Stomach smooth muscle (tissue), 2 donors: ENCODE measurements around the gene ZNF618.

Experiments used
- H3K27ac ChIP-seq: one replicate; pipeline ENCODE4 v1.7.0; 2013; ENCODE audit warnings: mild to moderate bottlenecking, low read length, inconsistent platforms
- H3K27me3 ChIP-seq, 2 donors: one replicate each; pipeline ENCODE4 v1.7.0; 2013; ENCODE audit warnings: low read length in 2 of 2; ENCODE audit not compliant: insufficient read depth in 2 of 2, control insufficient read depth in 1 of 2
- H3K36me3 ChIP-seq, 2 donors: one replicate each; pipeline ENCODE4 v1.7.0; 2013; ENCODE audit warnings: low read length in 2 of 2; ENCODE audit not compliant: control insufficient read depth in 2 of 2, insufficient read depth in 2 of 2
- H3K4me1 ChIP-seq: one replicate; pipeline ENCODE4 v1.7.0; 2013; ENCODE audit warnings: low read length; ENCODE audit not compliant: control insufficient read depth, insufficient read depth
- H3K4me3 ChIP-seq, 2 donors: one replicate each; pipeline ENCODE4 v1.7.0; 2013; ENCODE audit warnings: low read length in 2 of 2
- H3K9ac ChIP-seq, 2 donors: one replicate each; pipeline ENCODE4 v1.7.0; 2013; ENCODE audit warnings: low read length in 2 of 2, mild to moderate bottlenecking in 1 of 2
- H3K9me3 ChIP-seq, 2 donors: one replicate each; pipeline ENCODE4 v1.7.0; 2013; ENCODE audit warnings: low read length in 2 of 2; ENCODE audit not compliant: control insufficient read depth in 2 of 2
- donor health status: healthy.
- donor health status: Pancreatic carcinoma.

ZNF618 gene

GRCh38 chr9:113957821-113958341 lies 81.8 kb downstream of the ZNF618 start:
- no peaks in the 10 kb centered on the region for H3K36me3 ChIP-seq
- no peaks in the 10 kb centered on the region for H3K27me3 ChIP-seq
- H3K27ac ChIP-seq: no peak overlapping the region
- H3K4me1 ChIP-seq: no peaks in the 10 kb centered on the region
- H3K9me3 ChIP-seq: no peaks in the 10 kb centered on the region
- no peak overlapping the region for H3K9ac ChIP-seq
- H3K4me3 ChIP-seq: no peak overlapping the region

GRCh38 chr9:113958556-113958955 lies 82.4 kb downstream of the ZNF618 start:
- Histone ChIP-seq H3K9ac (no peak overlapping the region), H3K27me3 (no peaks in the 10 kb centered on the region), H3K27ac (no peak overlapping the region), H3K36me3 (no peaks in the 10 kb centered on the region), H3K9me3 (no peaks in the 10 kb centered on the region), H3K4me1 (no peaks in the 10 kb centered on the region), H3K4me3 (no peak overlapping the region)

- H3K27me3 ChIP-seq: no peaks in the 10 kb centered on the region
- no peaks in the 10 kb centered on the region for H3K9me3 ChIP-seq
- peaks cover 2% of the 10 kb centered on the region for H3K4me1 ChIP-seq
- H3K36me3 ChIP-seq: no peaks in the 10 kb centered on the region
- H3K27ac ChIP-seq: no peak overlapping the region
- no peak overlapping the region for H3K9ac ChIP-seq
- no peak overlapping the region for H3K4me3 ChIP-seq
These were observed 84.7 kb downstream of the ZNF618 start for GRCh38 chr9:113960768-113961167.

- Histone ChIP-seq H3K4me3 (no peak overlapping the region), H3K4me1 (peaks cover 2% of the 10 kb centered on the region), H3K9me3 (no peaks in the 10 kb centered on the region), H3K27me3 (no peaks in the 10 kb centered on the region), H3K9ac (no peak overlapping the region), H3K36me3 (no peaks in the 10 kb centered on the region), H3K27ac (no peak overlapping the region)
These were observed 86.3 kb downstream of the ZNF618 start for GRCh38 chr9:113962396-113962795.

- no peak overlapping the region for H3K27ac ChIP-seq
- no peak overlapping the region for H3K4me3 ChIP-seq
- H3K9ac ChIP-seq: no peak overlapping the region
- H3K4me1 ChIP-seq: peaks cover 2% of the 10 kb centered on the region
- H3K36me3 ChIP-seq: no peaks in the 10 kb centered on the region
- no peaks in the 10 kb centered on the region for H3K27me3 ChIP-seq
- H3K9me3 ChIP-seq: no peaks in the 10 kb centered on the region
These were observed 87.0 kb downstream of the ZNF618 start for GRCh38 chr9:113963017-113963620.

GRCh38 chr9:113963696-113964494 lies 87.8 kb downstream of the ZNF618 start:
- peaks cover 2% of the 10 kb centered on the region for H3K4me1 ChIP-seq
- no peaks in the 10 kb centered on the region for H3K36me3 ChIP-seq
- H3K9me3 ChIP-seq: no peaks in the 10 kb centered on the region
- no peaks in the 10 kb centered on the region for H3K27me3 ChIP-seq
- H3K9ac ChIP-seq: no peak overlapping the region
- no peak overlapping the region for H3K27ac ChIP-seq
- H3K4me3 ChIP-seq: no peak overlapping the region

- Histone ChIP-seq H3K27me3 (no peaks in the 10 kb centered on the region), H3K27ac (no peak overlapping the region), H3K4me3 (no peak overlapping the region), H3K9me3 (no peaks in the 10 kb centered on the region), H3K9ac (no peak overlapping the region), H3K36me3 (no peaks in the 10 kb centered on the region), H3K4me1 (peaks cover 2% of the 10 kb centered on the region)
These were observed 88.5 kb downstream of the ZNF618 start for GRCh38 chr9:113964495-113965170.

GRCh38 chr9:113966394-113966793 lies 90.3 kb downstream of the ZNF618 start:
- H3K4me1 ChIP-seq: peaks cover 2% of the 10 kb centered on the region
- H3K36me3 ChIP-seq: no peaks in the 10 kb centered on the region
- no peaks in the 10 kb centered on the region for H3K9me3 ChIP-seq
- H3K27ac ChIP-seq: no peak overlapping the region
- H3K4me3 ChIP-seq: no peak overlapping the region
- H3K27me3 ChIP-seq: no peaks in the 10 kb centered on the region
- H3K9ac ChIP-seq: no peak overlapping the region

GRCh38 chr9:113967380-113967779 lies 91.3 kb downstream of the ZNF618 start:
- H3K9ac ChIP-seq: no peak overlapping the region
- H3K4me1 ChIP-seq: peaks cover 2% of the 10 kb centered on the region
- H3K9me3 ChIP-seq: no peaks in the 10 kb centered on the region
- H3K4me3 ChIP-seq: no peak overlapping the region
- no peaks in the 10 kb centered on the region for H3K36me3 ChIP-seq
- H3K27ac ChIP-seq: no peak overlapping the region
- H3K27me3 ChIP-seq: no peaks in the 10 kb centered on the region

- H3K27ac ChIP-seq: no peak overlapping the region
- no peaks in the 10 kb centered on the region for H3K9me3 ChIP-seq
- H3K4me1 ChIP-seq: no peaks in the 10 kb centered on the region
- no peaks in the 10 kb centered on the region for H3K36me3 ChIP-seq
- H3K9ac ChIP-seq: no peak overlapping the region
- H3K27me3 ChIP-seq: no peaks in the 10 kb centered on the region
- no peak overlapping the region for H3K4me3 ChIP-seq
These were observed 93.2 kb downstream of the ZNF618 start for GRCh38 chr9:113969343-113969742.
